Measurements from ENCODE around the gene IGF2. TPM values are rescaled to one million over a fixed set of nuclear protein-coding genes. Genes with fewer than 3 reads are reported as not detected.

Gene IGF2
- total and polyA plus RNA-seq, 10 of the 15 experiments (the other 5 are each of a cell fraction or from before 2014, with no cell fraction given), result 0.41 TPM; not detected in 9

GRCh38 chr11:2154889-2155288 is 15.7 kb upstream of the IGF2 start:
- no peak overlapping the region for H3K4me2 ChIP-seq (ENCODE audit: control insufficient read depth, insufficient read depth)
- ATAC-seq (no peak), DNase-seq (ENCODE audit: low read depth, low spot score) (no peak), FAIRE-seq (no peak)
- WGBS (ENCODE audit: insufficient coverage, insufficient replicate concordance, low lambda C conversion rate, missing lambda C conversion rate), result 49% methylated on average over 17 of the region's 17 CpGs
- H4K20me1 ChIP-seq (ENCODE audit: control insufficient read depth, insufficient read depth), result no peaks in the 10 kb centered on the region
- no peak overlapping the region for H2AFZ ChIP-seq (ENCODE audit: control insufficient read depth, low read depth, low read length)
- no peaks in the 10 kb centered on the region; a peak in 1 of 4 replicates for H3K27me3 ChIP-seq (replicated peaks in 1 of 2; ENCODE audit: control insufficient read depth in 2 of 2, insufficient read depth in 2 of 2, low read length in 1 of 2)
- POLR2A ChIA-PET, result no interaction called here
- H3K27ac ChIP-seq (ENCODE audit: control insufficient read depth, insufficient read depth), result no peak overlapping the region
- H3K9ac ChIP-seq (ENCODE audit: control insufficient read depth, insufficient read depth, low read length), result no peak overlapping the region
- BruUV-seq (replicated peaks), result no TSS peak
- CTCF ChIA-PET, result interaction anchor here (1.5 to 7.8 kb wide), 2 partner anchors 117 to 502 kb away, joined by 5 to 180 read pairs; no protein-coding TSS in a partner anchor
- no peaks in the 10 kb centered on the region for H3K36me3 ChIP-seq (ENCODE audit: control insufficient read depth in 2 of 2, insufficient read depth in 2 of 2, low read length in 1 of 2)
- no peaks in the 10 kb centered on the region for H3K4me1 ChIP-seq (ENCODE audit: control insufficient read depth, insufficient read depth, low read length)
- H3K9me3 ChIP-seq (replicated peaks; ENCODE audit: control insufficient read depth, insufficient read depth, low read length), result no peaks in the 10 kb centered on the region
- intact Hi-C loops (cut with micrococcal nuclease; ENCODE audit: unreplicated experiment) (no loop called here), in situ Hi-C loops (cut with MboI) (loop anchor here (5.0 kb wide), 2 partner anchors 333 to 458 kb away; partner anchors contain the start of gene KRTAP5-6)
- no peaks in the 10 kb centered on the region for H3K79me2 ChIP-seq (ENCODE audit: control insufficient read depth, insufficient read depth, low read length)
- RAD21 ChIA-PET (ENCODE audit: unreplicated experiment), result interaction anchor here (1.3 to 6.4 kb wide), 2 partner anchors 118 to 461 kb away, joined by 3 to 101 read pairs; no protein-coding TSS in a partner anchor
- H3K4me3 ChIP-seq, result no peak overlapping the region
- SMC1A ChIA-PET (ENCODE audit: uncharacterized antibody, unreplicated experiment), result interaction anchor here (1.3 kb wide), 1 partner anchor 119 kb away, joined by 3 read pairs; no protein-coding TSS in a partner anchor
- TF ChIP-seq MAX (IDR thresholded peaks at IDR 0.05; ENCODE audit: low read depth, low read length), result no peak

GRCh38 chr11:2154195-2154585 is 15.0 kb upstream of the IGF2 start:
- Histone ChIP-seq H3K9ac (ENCODE audit: control insufficient read depth, insufficient read depth, low read length) (no peak overlapping the region), H4K20me1 (ENCODE audit: control insufficient read depth, insufficient read depth) (no peaks in the 10 kb centered on the region), H3K27ac (ENCODE audit: control insufficient read depth, insufficient read depth) (no peak overlapping the region), H3K79me2 (ENCODE audit: control insufficient read depth, insufficient read depth, low read length) (no peaks in the 10 kb centered on the region), H2AFZ (ENCODE audit: control insufficient read depth, low read depth, low read length) (no peak overlapping the region), H3K27me3 (replicated peaks in 1 of 2; ENCODE audit: control insufficient read depth in 2 of 2, insufficient read depth in 2 of 2, low read length in 1 of 2) (no peaks in the 10 kb centered on the region; a peak in 1 of 4 replicates), H3K4me3 (no peak overlapping the region), H3K4me2 (ENCODE audit: control insufficient read depth, insufficient read depth) (no peak overlapping the region), H3K4me1 (ENCODE audit: control insufficient read depth, insufficient read depth, low read length) (no peaks in the 10 kb centered on the region), H3K36me3 (ENCODE audit: control insufficient read depth in 2 of 2, insufficient read depth in 2 of 2, low read length in 1 of 2) (no peaks in the 10 kb centered on the region), H3K9me3 (replicated peaks; ENCODE audit: control insufficient read depth, insufficient read depth, low read length) (no peaks in the 10 kb centered on the region)
- DNase-seq (ENCODE audit: low read depth, low spot score) (no peak), ATAC-seq (no peak), FAIRE-seq (no peak)
- intact Hi-C loops (cut with micrococcal nuclease; ENCODE audit: unreplicated experiment) (no loop called here), in situ Hi-C loops (cut with MboI) (loop anchor here (5.0 kb wide), 2 partner anchors 332 to 457 kb away; partner anchors contain the start of gene KRTAP5-6)
- ChIA-PET RAD21 (ENCODE audit: unreplicated experiment) (interaction anchor here (1.1 to 6.4 kb wide), 3 partner anchors 117 to 501 kb away, joined by 3 to 101 read pairs (median 6); no protein-coding TSS in a partner anchor), POLR2A (no interaction called here), CTCF (interaction anchor here (0.7 to 7.8 kb wide), 5 partner anchors 117 to 514 kb away, joined by 3 to 180 read pairs (median 5); no protein-coding TSS in a partner anchor), SMC1A (ENCODE audit: uncharacterized antibody, unreplicated experiment) (interaction anchor here (1.3 kb wide), 1 partner anchor 118 kb away, joined by 3 read pairs; no protein-coding TSS in a partner anchor)
- no peak for TF ChIP-seq ZNF687 (IDR thresholded peaks at IDR 0.05)
- TF ChIP-seq NKRF (conservative IDR thresholded peaks at IDR 0.05), result no peak
- TF ChIP-seq CEBPB (IDR thresholded peaks at IDR 0.05; ENCODE audit: borderline replicate concordance in 1 of 2, low read depth in 2 of 2, low read length in 2 of 2), result no peak
- TF ChIP-seq ZNF384 (IDR thresholded peaks at IDR 0.05; ENCODE audit: borderline replicate concordance, low read depth, low read length), result no peak
- WGBS (ENCODE audit: insufficient coverage, insufficient replicate concordance, low lambda C conversion rate, missing lambda C conversion rate), result 24% methylated on average over 7 of the region's 7 CpGs
- no TSS peak for BruUV-seq (replicated peaks)

All from GM12878 (cell line).